HTR-8/SVneo (cell line): ENCODE measurements around the gene ULK4.
"Not testable (repeated sequence)": the region's sequence is repeated elsewhere in the genome, so short reads cannot be mapped to it uniquely, and the experiment has no call there.

Source experiments
- DNase-seq: peaks from one replicate; pipeline ENCODE4 v3.0.0; 2011; ENCODE audit warnings: low spot score, mixed read lengths; ENCODE audit not compliant: insufficient read length
- FAIRE-seq: peaks from 2 replicates; lab custom pipeline; 2011; peaks lifted over from hg19 to GRCh38; lab: Jason Lieb, UNC

Gene ULK4

DNA sequence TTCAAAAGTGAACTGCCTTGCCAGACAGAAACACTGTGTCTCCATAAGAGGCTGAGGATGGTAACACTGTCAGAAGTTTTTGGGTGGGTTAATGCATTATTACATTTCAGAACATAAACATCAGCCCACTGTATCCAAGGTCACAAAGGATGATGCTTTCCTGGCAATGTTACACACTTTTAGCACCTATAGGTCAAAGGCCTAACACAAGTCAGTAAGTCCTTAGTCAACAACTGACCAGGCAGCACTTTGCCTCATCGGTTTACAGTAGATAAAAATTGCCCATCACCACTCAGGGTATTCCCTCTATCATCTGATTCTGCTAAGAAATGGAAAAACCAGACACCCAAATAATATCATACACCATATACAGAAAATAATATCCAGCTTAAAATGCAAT lies 664.2 kb downstream of the ULK4 start:
- no peak for DNase-seq
- no peak for FAIRE-seq

DNA sequence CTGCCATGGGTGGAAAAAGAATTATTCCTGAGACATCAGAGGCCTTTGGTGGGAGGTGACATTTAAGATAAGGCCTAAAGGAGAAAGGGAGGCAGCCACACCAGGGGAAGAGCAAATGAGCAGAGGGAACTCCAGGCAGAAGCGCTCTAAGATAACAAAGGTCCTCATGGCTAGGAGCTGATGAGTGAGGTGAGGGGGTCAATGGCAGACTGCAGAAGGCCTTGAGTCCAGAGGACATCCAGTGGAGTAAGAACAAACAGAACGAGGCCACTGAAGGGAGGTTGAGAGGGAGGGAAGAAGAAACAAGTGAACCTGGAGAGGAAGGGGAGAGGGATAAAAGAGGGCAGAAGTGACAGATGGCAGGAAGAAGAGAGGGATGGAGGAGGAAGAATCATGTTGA lies 665.3 kb downstream of the ULK4 start:
- DNase-seq (no peak), FAIRE-seq (no peak)

DNA sequence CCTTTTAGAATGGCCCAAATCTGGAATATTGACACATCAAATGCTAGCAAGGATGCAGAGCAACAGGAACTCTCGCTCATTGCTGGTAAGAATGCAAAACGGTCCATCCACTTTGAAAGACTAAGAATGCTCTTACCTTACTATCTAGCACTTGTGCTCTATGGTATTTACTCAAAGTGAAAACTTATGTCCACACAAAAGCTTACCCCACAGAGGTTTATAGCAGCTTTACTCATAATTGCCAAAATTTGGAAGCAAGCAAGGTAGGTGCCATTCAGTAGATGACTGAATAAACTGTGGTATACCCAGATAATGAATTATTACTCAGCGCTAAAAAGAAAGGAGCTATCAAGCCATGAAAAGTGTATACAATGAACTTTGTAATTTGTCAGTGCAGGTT lies 666.2 kb downstream of the ULK4 start:
- FAIRE-seq (no peak), DNase-seq (no peak)

DNA sequence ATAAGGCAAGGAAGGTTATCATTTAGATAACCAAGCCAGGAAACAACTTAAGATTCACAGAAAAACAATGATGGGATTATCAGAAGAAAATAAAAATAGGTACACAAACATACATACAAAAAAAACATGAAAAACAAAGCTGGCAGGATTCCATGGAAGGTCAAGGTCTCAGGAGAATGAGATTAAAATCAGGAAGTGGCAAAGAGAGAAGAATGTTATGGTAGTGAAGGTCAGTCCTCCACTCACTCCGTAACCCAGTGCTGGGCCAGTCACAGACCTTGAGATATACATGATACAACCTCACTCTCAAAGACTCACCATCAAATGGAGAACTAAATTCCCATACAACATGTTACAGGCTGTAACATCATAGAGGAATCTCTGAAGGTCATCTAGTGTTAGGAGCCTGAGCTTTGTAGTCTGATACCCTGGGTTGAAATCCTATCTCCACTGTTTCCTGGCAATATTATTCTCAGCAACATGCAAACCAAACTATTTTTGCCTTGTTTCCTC lies 668.7 kb downstream of the ULK4 start:
- no peak for FAIRE-seq

DNA sequence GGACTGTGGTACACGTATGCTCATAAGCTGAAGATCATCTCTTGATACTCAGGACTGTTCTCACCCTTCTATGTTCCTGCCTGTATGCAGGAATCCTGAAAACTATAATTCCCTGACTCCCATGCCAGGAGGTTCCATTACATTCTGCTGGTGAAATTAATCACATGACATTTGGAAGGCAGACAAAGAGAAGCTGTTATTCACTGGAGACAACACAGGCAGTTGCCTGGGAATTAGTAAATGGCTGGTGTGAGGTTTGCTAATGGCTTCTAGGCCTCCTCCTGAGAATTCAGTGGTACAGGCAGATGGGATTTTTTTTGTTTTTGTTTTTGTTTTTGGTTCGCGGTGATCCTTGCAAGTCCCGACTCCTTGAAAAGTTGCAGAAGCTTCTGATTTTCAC lies 671.2 kb downstream of the ULK4 start:
- FAIRE-seq, result no peak
- DNase-seq, result no peak

More for the DNA sequence above, 668.7 kb downstream of the ULK4 start:
- no peak for DNase-seq

DNA sequence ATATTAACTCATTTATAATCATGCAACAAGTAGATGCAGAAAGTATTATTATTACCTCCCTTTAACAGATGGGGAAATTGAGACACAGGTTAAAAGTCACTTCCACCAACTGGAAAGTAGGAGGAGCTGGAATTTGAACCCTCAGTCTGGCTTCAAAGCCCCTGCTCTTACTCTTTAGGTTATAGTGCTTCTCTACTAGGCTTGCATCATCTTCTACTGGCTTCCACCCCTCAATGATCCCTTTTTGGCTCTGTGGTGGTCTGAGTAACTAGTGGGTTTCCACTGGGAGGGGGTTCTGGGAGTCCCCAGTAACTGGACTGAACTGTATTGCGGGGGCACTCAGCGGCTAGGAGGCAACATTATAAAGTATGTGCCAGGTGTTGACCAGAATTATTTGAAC lies 671.6 kb downstream of the ULK4 start:
- DNase-seq (no peak), FAIRE-seq (no peak)

DNA sequence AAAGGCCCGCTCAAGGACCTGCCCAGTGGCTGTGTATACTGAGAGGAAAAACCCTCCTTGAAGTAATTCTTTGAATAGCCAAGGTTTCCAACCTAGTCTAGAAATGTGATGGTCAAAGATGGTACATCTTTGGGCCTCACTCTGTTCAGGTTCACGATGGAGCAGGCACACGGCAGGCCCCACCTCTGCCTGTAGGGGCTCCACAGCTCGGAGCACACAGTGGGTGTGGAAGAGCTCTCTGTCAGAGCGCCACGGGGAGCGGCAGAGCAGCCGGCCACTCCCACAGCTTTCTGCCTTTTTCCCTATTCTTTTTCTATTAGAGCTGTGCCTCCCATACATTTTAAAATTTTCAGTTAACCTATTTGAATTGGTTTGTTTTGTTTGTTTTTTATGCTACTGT lies 673.1 kb downstream of the ULK4 start:
- no peak for FAIRE-seq
- no peak for DNase-seq

DNA sequence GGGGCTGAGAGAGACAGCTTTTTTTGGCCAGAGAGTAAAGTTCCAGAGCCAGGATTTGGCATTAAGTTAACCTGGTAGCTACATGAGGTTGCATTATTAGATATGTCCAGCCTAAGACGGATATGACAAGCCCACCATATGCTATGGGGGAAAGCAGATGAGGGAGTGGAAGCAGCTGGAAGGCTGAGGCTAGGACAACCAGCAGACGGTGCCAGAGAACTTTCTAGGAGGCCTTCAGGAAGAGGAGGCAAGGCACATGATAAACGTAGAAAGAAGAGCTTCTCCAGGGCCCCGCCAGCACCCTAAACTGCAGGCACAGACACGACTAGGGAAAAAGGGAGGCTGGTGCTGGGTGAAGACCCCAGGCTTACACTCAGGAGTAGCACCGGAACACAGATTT lies 675.6 kb downstream of the ULK4 start:
- FAIRE-seq (no peak), DNase-seq (no peak)

DNA sequence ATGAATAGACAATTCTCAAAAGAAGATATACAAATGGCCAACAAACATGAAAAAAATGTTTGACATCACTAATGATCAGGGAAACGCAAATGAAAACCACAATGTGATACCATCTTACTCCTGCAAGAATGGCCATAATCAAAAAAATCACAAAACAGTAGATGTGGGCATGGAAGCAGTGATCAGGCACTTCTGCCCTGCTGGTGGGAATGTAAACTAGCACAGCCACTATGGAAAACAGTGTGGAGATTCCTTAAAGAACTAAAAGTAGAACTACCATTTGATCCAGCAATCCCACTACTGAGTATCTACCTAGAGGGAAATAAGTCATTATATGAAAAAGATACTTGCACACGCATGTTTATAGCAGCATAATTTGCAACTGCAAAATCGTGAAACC lies 677.0 kb downstream of the ULK4 start:
- not testable (repeated sequence) for DNase-seq, FAIRE-seq

DNA sequence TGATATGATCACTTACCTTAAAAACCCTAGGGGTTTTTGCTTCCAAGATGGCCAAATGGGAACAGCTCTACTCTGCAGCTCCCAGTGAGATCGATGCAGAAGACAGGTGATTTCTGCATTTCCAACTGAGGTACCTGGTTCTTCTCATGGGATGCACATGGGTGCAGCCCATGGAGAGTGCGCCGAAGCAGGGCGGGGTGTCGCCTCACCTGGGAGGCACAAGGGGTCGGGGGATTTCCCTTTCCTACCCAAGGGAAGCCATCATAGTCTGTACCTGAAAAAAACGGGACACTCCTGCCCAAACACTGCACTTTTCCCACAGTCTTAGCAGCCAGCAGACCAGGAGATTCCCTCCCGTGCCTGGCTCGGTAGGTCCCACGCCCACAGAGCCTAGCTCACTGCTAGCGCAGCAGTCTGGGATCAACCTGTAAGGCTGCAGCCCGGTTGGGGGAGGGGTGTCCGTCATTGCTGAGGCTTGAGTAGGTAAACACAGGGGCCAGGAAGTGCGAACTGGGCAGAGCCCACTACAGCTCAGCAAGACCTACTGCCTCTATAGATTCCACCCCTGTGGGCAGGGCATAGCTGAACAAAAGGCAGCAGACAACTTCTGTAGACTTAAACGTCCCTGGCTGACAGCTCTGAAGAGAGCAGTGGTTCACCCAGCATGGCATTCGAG lies 684.0 kb downstream of the ULK4 start:
- FAIRE-seq (no peak), DNase-seq (no peak)

DNA sequence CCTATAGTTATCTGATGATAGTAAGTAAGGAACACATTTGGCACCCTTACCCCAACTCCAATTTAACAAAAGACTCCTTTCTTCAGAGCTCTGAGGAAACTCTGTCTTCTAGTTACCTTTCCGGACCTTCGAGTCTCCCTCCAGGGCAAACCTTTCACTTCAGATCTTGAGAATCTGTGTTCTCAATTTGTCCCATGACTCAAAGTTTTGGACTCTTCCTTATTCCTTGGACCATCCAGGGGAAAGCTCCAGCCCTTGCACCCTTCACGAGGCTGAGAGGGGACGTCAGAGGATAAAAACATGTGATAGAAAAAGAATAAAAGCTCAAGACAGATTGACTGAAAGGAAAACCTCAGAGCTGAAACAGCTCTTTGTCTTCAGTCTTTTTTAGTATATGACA lies 685.7 kb downstream of the ULK4 start:
- FAIRE-seq, result no peak
- no peak for DNase-seq

DNA sequence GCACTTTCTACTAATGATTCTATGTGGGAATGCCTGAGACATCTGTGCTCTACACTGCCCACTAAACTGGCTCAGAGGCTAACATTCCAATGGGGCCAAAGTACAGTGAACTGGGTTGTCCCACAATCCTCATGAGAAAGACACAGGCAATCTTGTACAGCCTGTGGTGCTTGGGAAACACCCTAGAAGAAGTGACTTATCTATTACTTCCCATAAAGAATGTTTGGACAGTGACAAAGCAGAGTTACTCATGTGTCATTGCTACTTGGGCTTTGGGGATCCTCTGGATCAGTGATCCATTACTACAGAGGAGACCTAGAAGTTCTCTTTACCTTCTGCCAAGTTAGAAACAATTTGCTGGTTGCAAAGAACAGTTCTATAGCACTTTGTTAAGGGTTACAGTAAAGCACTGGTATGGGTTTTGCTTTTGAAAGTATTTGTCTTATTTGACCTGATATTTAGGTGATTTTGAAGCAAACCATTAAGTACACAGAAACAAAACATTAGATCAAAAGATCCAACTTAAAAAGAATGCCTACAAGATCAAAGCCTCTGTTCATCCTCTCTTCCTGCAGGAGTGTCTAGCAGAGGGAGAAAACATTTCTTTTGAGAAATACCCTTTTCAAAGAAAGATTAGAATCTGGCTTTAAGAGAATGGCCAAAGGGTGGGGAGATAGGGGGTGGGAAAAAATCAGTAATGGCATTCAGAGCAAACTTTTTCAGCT lies 686.8 kb downstream of the ULK4 start:
- DNase-seq (no peak), FAIRE-seq (no peak)

DNA sequence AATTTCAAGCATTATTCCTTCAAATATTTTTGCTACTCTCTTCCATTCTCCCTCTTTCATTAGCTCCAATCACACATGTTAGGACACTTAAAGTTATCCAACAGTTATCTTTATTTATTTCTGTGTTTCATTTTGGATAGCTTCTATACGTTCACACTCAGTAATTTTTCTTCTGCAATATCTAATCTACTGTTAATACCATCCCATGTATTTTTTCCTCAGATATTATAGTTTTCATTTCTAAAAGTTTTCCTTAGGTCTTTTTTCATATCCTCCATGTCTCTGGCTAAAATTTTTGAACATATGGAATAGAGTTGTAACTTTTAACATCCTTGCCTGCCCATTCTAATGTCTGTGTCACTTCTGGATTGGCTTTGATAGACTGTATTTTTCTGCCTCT lies 689.2 kb downstream of the ULK4 start:
- FAIRE-seq, result no peak
- DNase-seq, result no peak

DNA sequence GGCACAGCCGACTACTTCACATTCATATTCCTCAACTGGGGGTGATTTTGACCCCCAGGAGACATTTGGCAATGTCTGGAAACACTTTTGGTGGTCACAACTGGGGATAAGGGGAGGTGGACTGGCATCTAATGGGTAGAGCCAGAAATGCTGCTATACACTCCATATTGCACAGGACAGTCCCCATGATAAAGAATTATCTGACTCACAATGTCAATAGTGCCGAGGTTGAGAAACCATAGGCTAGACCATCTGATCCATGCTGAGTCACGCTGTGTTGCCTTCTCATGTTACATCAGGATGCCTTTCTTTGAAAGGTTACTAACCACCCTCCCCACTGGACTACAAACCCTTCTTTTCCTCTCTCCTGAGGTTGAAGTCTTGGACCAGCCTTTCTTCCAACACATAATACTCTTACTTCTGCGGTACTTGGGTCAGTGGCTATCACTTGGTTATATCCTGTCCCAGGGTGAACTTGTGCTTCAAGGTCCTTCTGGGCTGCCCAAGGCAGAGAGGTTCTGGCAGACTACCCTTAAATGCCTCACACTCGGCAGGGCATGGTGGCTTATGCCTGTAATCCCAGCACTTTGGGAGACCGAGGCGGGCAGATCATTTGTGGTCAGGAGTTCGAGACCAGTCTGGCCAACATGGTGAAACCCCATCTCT lies 693.8 kb downstream of the ULK4 start:
- peak; percentile 55 for FAIRE-seq
- peak; percentile 71 for DNase-seq

DNA sequence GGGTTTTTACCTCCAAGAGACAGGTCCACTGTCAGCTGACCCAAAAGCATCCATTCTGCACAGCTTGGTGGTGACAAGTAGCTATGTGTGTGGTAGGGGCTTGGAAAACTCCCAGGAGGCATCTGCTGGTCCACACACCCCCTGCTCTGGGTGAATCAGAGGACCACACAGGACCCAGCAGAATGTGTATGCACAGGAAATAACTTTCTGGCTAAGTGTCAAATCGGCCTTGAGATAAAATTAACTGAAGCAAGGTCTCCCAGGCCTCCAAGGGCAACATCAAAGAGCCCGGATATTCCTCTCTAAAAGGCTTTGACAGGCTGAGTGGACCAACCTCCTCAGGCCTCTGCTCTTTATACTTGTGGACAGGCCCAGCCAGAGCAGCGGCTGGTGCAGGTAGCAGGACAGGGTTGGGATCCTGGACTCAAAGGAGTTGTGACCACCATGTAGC lies 696.1 kb downstream of the ULK4 start:
- DNase-seq, result peak; percentile 29
- FAIRE-seq, result no peak

DNA sequence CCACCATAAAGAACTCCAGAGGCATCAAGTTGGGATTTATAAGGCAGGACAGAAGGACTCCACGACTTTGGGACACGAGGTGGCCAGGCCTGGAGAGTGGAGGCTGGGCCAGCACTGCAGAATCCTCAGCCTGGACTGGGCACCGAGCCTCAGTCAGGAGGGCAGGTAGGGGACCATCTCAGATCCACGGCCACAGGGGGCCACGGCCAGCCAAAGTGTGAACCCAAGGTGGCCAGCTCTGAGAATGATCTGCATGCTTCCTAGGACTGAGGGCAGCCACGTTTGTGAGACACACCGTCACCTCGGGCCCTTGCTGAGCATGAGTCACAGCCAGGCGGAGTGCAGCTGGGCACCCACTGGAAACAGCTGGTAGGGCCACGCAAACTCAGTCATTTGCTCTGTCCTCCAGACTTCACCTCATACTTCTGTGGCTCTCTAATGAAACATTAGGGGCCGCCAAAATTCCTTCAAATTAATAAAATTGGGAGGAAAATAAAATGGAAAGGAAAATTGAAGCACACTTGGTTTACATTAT lies 696.8 kb downstream of the ULK4 start:
- peak; percentile 20 for DNase-seq
- no peak for FAIRE-seq

DNA sequence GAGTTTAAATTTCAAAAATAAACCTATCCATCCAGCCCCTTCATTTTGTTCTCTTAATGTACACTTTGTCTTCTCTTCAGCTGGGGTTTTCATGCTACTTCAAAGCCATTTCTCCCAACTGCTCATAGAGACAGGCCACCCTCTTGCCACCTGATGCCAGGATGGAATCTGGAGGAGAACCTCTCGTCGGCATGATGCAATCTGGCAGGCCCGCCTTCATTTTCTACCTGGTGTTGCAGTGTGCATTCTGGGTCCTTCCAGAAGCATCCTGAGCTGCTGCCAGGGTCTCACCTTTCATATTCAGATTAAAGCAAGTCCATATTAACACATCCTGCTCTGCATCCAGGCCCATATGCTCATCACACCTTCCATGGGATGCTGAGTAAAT lies 701.8 kb downstream of the ULK4 start:
- FAIRE-seq, result no peak
- no peak for DNase-seq

DNA sequence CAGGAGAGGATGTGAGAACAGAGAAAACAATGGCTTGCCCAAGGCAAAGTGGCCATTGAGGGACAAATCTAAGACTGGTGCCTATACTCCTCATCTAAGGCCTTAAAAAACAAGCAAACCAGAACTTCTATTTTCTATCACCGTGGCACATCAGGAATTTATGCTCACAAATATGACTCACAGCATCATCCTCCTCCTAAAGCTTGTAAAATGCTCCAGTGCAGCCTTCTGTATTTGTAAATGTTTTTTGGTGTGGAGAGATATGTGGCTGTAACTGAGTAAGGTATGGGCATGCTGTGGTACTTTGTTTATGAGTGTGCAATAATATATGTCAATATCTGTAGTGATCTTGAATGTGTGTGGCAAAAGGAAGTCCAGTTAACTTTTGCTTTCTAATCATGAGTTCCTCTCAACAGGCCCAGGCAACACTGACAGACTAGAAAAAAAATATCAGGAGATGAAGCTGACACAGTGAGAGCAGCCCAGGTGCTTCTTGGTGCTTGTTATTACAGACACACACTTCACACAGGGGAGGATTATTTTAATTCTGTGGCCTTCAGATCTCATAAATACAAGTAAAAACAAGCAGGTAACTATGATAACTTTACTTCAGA lies 702.3 kb downstream of the ULK4 start:
- DNase-seq, result no peak
- no peak for FAIRE-seq

DNA sequence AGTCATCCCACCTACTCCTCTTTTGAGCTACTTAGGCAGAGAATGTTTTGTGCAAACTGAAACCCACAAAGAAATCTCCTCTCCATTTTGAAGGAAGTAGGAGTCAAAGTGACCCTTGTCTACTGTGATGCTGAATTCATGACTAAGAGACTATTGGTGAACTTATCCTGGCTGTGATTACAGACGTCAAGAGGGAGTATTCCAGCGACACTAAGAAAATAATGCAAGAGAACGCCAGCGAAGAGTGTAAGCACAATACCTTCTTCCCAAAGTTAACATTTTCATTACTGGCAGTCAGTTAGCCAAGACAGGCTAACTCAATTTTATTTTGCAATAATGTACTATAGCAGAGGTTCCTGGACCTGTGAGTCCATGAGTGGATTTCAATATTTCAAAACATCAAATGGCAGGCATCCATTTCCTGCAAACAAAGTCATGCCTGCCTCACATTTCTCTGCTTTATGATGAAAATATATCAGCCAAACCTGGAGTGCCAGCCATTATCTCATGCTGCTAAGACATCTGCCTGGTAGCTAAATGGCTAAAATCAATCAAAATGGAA lies 703.6 kb downstream of the ULK4 start:
- no peak for DNase-seq

DNA sequence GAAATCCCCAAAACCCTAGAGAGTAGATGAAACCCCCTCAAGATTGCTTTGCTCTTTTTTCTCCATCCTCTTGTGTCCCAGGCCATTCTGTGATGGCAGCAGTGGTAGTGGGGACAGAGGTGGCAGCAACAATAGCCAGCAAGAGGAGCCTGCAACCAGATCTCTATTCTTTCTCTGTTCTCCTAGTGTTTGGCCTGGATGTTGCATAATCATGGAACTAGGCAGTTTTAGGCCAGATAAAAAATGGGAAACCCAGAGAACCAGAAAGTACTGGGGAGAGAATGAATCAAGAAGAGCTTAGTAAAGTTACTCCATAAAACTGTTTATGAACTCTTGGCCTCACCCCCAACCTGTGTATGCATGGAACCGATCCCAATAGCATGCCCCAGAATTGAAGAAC lies 710.3 kb downstream of the ULK4 start:
- DNase-seq, result no peak
- FAIRE-seq, result no peak

More for the DNA sequence above, 703.6 kb downstream of the ULK4 start:
- FAIRE-seq, result no peak
